Activated CD8-positive, alpha-beta memory T cell treated with anti-CD3 and anti-CD28 coated beads for 24 hours (primary cell): ENCODE measurements around the gene WASL.
"Not testable (repeated sequence)": the region's sequence is repeated elsewhere in the genome, so short reads cannot be mapped to it uniquely, and the experiment has no call there.

ENCODE experiments used
- DNase-seq: peaks from one replicate; pipeline ENCODE4 v3.0.0-alpha.2; 2020

Gene WASL

GRCh38 chr7:123748734-123749536 lies at the start of gene WASL:
WASL (minus strand) TSS chr7:123749003; CDS start chr7:123748734, 269 bp downstream.
- peak; percentile 94 for DNase-seq

GRCh38 chr7:123797673-123798531 lies 49.1 kb upstream of the WASL start:
- DNase-seq: no peak

GRCh38 chr7:123796568-123796967 lies 47.8 kb upstream of the WASL start:
- no peak for DNase-seq

- no peak for DNase-seq
These were observed 47.1 kb upstream of the WASL start for GRCh38 chr7:123795917-123796316.

GRCh38 chr7:123795116-123795515 lies 46.3 kb upstream of the WASL start:
- DNase-seq: not testable (repeated sequence)

- no peak for DNase-seq
These were observed 43.7 kb upstream of the WASL start for GRCh38 chr7:123792547-123792946.

GRCh38 chr7:123791001-123791400 lies 42.2 kb upstream of the WASL start:
- DNase-seq: no peak

GRCh38 chr7:123789817-123790216 lies 41.0 kb upstream of the WASL start:
- DNase-seq: no peak

GRCh38 chr7:123789206-123789784 lies 40.5 kb upstream of the WASL start:
- DNase-seq: no peak

- DNase-seq: no peak
These were observed 39.8 kb upstream of the WASL start for GRCh38 chr7:123788584-123788983.

GRCh38 chr7:123787220-123788007 lies 38.6 kb upstream of the WASL start:
- DNase-seq: no peak

- no peak for DNase-seq
These were observed 35.5 kb upstream of the WASL start for GRCh38 chr7:123784263-123784662.

GRCh38 chr7:123783820-123784219 lies 35.0 kb upstream of the WASL start:
- no peak for DNase-seq

GRCh38 chr7:123782071-123782798 lies 33.4 kb upstream of the WASL start:
- DNase-seq: no peak

GRCh38 chr7:123780472-123780871 lies 31.7 kb upstream of the WASL start:
- DNase-seq: not testable (repeated sequence)

GRCh38 chr7:123774496-123774895 lies 25.7 kb upstream of the WASL start:
- no peak for DNase-seq

GRCh38 chr7:123773481-123773880 lies 24.7 kb upstream of the WASL start:
- DNase-seq: no peak

GRCh38 chr7:123772652-123773051 lies 23.8 kb upstream of the WASL start:
- no peak for DNase-seq

GRCh38 chr7:123771846-123772245 lies 23.0 kb upstream of the WASL start:
- no peak for DNase-seq

GRCh38 chr7:123771256-123771655 lies 22.5 kb upstream of the WASL start:
- DNase-seq: no peak

- DNase-seq: no peak
These were observed 21.6 kb upstream of the WASL start for GRCh38 chr7:123770378-123770777.

GRCh38 chr7:123769371-123769770 lies 20.6 kb upstream of the WASL start:
- DNase-seq: no peak
